ENCODE data around the gene SAMD4A.

The SAMD4A gene

GRCh38 chr14:54646626-54647025 is 79.7 kb downstream of the SAMD4A start:
- Histone ChIP-seq H3F3A (ENCODE audit: insufficient read depth) (no peaks in the 10 kb centered on the region), H3K27me3 (ENCODE audit: low read length) (no peaks in the 10 kb centered on the region), H2AFZ (ENCODE audit: low read depth, low read length, severe bottlenecking) (no peak overlapping the region), H3K9me2 (replicated peaks; ENCODE audit: insufficient read depth, low read length) (no peaks in the 10 kb centered on the region), H3K36me3 (ENCODE audit: low read length) (no peaks in the 10 kb centered on the region), H3K4me2 (ENCODE audit: low read depth, low read length, poor library complexity, severe bottlenecking) (no peak overlapping the region), H4K20me1 (ENCODE audit: low read depth, low read length) (no peaks in the 10 kb centered on the region), H3K79me2 (ENCODE audit: insufficient read depth, low read length) (no peaks in the 10 kb centered on the region), H3K4me3 (ENCODE audit: insufficient read depth, low read length, poor library complexity, severe bottlenecking) (no peak overlapping the region), H3K27ac (ENCODE audit: low read depth, low read length) (no peak overlapping the region), H3K9ac (ENCODE audit: low read length) (no peak overlapping the region), H3K9me3 (ENCODE audit: insufficient read depth, low read length) (no peaks in the 10 kb centered on the region)
- TF ChIP-seq CTCF (IDR thresholded peaks at IDR 0.05; ENCODE audit: insufficient read depth, low read length, poor library complexity, severe bottlenecking) (no peak), EZH2phosphoT487 (conservative IDR thresholded peaks at IDR 0.05; ENCODE audit: low read length) (no peak)

GRCh38 chr14:54647378-54647777 is 80.5 kb downstream of the SAMD4A start:
- Histone ChIP-seq H3K9me3 (ENCODE audit: insufficient read depth, low read length) (no peaks in the 10 kb centered on the region), H2AFZ (ENCODE audit: low read depth, low read length, severe bottlenecking) (no peak overlapping the region), H3K9me2 (replicated peaks; ENCODE audit: insufficient read depth, low read length) (no peaks in the 10 kb centered on the region), H3K4me3 (ENCODE audit: insufficient read depth, low read length, poor library complexity, severe bottlenecking) (no peak overlapping the region), H3K27me3 (ENCODE audit: low read length) (no peaks in the 10 kb centered on the region), H3K4me2 (ENCODE audit: low read depth, low read length, poor library complexity, severe bottlenecking) (no peak overlapping the region), H4K20me1 (ENCODE audit: low read depth, low read length) (no peaks in the 10 kb centered on the region), H3K27ac (ENCODE audit: low read depth, low read length) (no peak overlapping the region), H3K36me3 (ENCODE audit: low read length) (no peaks in the 10 kb centered on the region), H3F3A (ENCODE audit: insufficient read depth) (no peaks in the 10 kb centered on the region), H3K9ac (ENCODE audit: low read length) (no peak overlapping the region), H3K79me2 (ENCODE audit: insufficient read depth, low read length) (no peaks in the 10 kb centered on the region)
- TF ChIP-seq EZH2phosphoT487 (conservative IDR thresholded peaks at IDR 0.05; ENCODE audit: low read length) (no peak), CTCF (IDR thresholded peaks at IDR 0.05; ENCODE audit: insufficient read depth, low read length, poor library complexity, severe bottlenecking) (no peak)

GRCh38 chr14:54649056-54649455 is 82.1 kb downstream of the SAMD4A start:
- Histone ChIP-seq H3K4me2 (ENCODE audit: low read depth, low read length, poor library complexity, severe bottlenecking) (no peak overlapping the region), H3K9me2 (replicated peaks; ENCODE audit: insufficient read depth, low read length) (no peaks in the 10 kb centered on the region), H3F3A (ENCODE audit: insufficient read depth) (no peaks in the 10 kb centered on the region), H3K27me3 (ENCODE audit: low read length) (no peaks in the 10 kb centered on the region), H4K20me1 (ENCODE audit: low read depth, low read length) (no peaks in the 10 kb centered on the region), H3K4me3 (ENCODE audit: insufficient read depth, low read length, poor library complexity, severe bottlenecking) (no peak overlapping the region), H3K79me2 (ENCODE audit: insufficient read depth, low read length) (no peaks in the 10 kb centered on the region), H3K9me3 (ENCODE audit: insufficient read depth, low read length) (no peaks in the 10 kb centered on the region), H2AFZ (ENCODE audit: low read depth, low read length, severe bottlenecking) (no peak overlapping the region), H3K27ac (ENCODE audit: low read depth, low read length) (no peak overlapping the region), H3K9ac (ENCODE audit: low read length) (no peak overlapping the region), H3K36me3 (ENCODE audit: low read length) (no peaks in the 10 kb centered on the region)
- TF ChIP-seq EZH2phosphoT487 (conservative IDR thresholded peaks at IDR 0.05; ENCODE audit: low read length): no peak
- TF ChIP-seq CTCF (IDR thresholded peaks at IDR 0.05; ENCODE audit: insufficient read depth, low read length, poor library complexity, severe bottlenecking): no peak

Measured in SU-DHL-6 (cell line).